Activated naive CD4-positive, alpha-beta T cell treated with anti-CD3 and anti-CD28 coated beads, Interleukin-2, amount 10 ng/mL, durations not matched to agents 7 days and 5 days (primary cell): ENCODE results near the gene CLRN1.

Source experiments
- CTCF ChIA-PET: fragments of 350-600 bp; sonication (Branson Sonifier 250); formaldehyde crosslinking; loops from one replicate; lab custom pipeline; 2021; ENCODE audit warnings: antibody characterized with exemption; lab: Charles Lee
- DNase-seq: peaks from one replicate; pipeline ENCODE4 v3.0.0-alpha.2; 2020
- H3K27ac Mint-ChIP-seq: one replicate; pipeline ENCODE4 v1.8.0; 2021; ENCODE audit warnings: mild to moderate bottlenecking, moderate library complexity, mixed read lengths
- H3K27me3 Mint-ChIP-seq: one replicate; pipeline ENCODE4 v1.8.0; 2021; ENCODE audit warnings: mild to moderate bottlenecking, mixed read lengths
- H3K36me3 Mint-ChIP-seq: one replicate; pipeline ENCODE4 v1.8.0; 2021; ENCODE audit warnings: mixed read lengths
- H3K4me1 Mint-ChIP-seq: one replicate; pipeline ENCODE4 v1.8.0; 2021; ENCODE audit warnings: mixed read lengths
- H3K4me3 Mint-ChIP-seq: one replicate; pipeline ENCODE4 v1.8.0; 2021; ENCODE audit warnings: mild to moderate bottlenecking, moderate library complexity, mixed read lengths
- H3K9me3 Mint-ChIP-seq: one replicate; pipeline ENCODE4 v1.8.0; 2021; ENCODE audit warnings: mixed read lengths

The CLRN1 gene

DNA sequence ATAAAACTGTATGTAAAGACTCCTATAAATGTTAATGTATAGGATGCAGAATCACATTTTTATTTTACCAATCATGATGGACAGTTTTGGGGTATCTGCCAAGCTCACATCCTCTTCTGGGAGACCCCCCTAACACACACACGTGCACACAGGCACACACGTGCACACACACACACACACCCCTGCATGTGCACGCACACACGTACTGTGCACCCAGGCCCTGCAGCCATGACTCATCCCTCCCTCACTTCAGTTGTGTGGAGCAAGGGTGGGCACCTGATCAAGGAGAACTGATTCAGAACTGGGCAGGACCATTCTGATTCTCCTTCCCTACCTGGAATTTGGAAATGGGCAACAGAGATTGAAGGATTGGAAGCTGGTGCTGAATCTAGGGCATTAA lies 51.3 kb downstream of the CLRN1 start:
- H3K4me1 Mint-ChIP-seq, result no peaks in the 10 kb centered on the region
- no peaks in the 10 kb centered on the region for H3K9me3 Mint-ChIP-seq
- H3K27ac Mint-ChIP-seq, result no peak overlapping the region
- H3K4me3 Mint-ChIP-seq, result no peak overlapping the region
- H3K27me3 Mint-ChIP-seq, result peaks cover 36% of the 10 kb centered on the region
- CTCF ChIA-PET, result no interaction called here
- H3K36me3 Mint-ChIP-seq, result no peaks in the 10 kb centered on the region
- DNase-seq, result no peak

GRCh38 chr3:150920236-150920635 lies 52.3 kb downstream of the CLRN1 start:
- Mint-ChIP-seq H3K27ac (no peak overlapping the region), H3K27me3 (peaks cover 27% of the 10 kb centered on the region), H3K4me3 (no peak overlapping the region), H3K9me3 (no peaks in the 10 kb centered on the region), H3K4me1 (no peaks in the 10 kb centered on the region), H3K36me3 (no peaks in the 10 kb centered on the region)
- CTCF ChIA-PET, result interaction anchor here (1.1 kb wide), 1 partner anchor 10 kb away, joined by 3 read pairs; no protein-coding TSS in a partner anchor
- no peak for DNase-seq

- H3K36me3 Mint-ChIP-seq, result no peaks in the 10 kb centered on the region
- peaks cover 24% of the 10 kb centered on the region for H3K27me3 Mint-ChIP-seq
- H3K4me3 Mint-ChIP-seq, result no peak overlapping the region
- CTCF ChIA-PET, result interaction anchor here (2.0 kb wide), 1 partner anchor 10 kb away, joined by 4 read pairs; no protein-coding TSS in a partner anchor
- H3K9me3 Mint-ChIP-seq, result no peaks in the 10 kb centered on the region
- H3K4me1 Mint-ChIP-seq, result no peaks in the 10 kb centered on the region
- DNase-seq, result no peak
- no peak overlapping the region for H3K27ac Mint-ChIP-seq
Measured at GRCh38 chr3:150917951-150918350, 54.6 kb downstream of the CLRN1 start.

- Mint-ChIP-seq H3K9me3 (no peaks in the 10 kb centered on the region), H3K36me3 (no peaks in the 10 kb centered on the region), H3K4me1 (no peaks in the 10 kb centered on the region), H3K4me3 (no peak overlapping the region), H3K27ac (no peak overlapping the region), H3K27me3 (peaks cover 19% of the 10 kb centered on the region)
- CTCF ChIA-PET, result no interaction called here
- no peak for DNase-seq
Measured at GRCh38 chr3:150913133-150913922, 59.2 kb downstream of the CLRN1 start.

GRCh38 chr3:150912501-150912900 lies 60.0 kb downstream of the CLRN1 start:
- Mint-ChIP-seq H3K9me3 (no peaks in the 10 kb centered on the region), H3K4me1 (no peaks in the 10 kb centered on the region), H3K27ac (no peak overlapping the region), H3K4me3 (no peak overlapping the region), H3K27me3 (peaks cover 25% of the 10 kb centered on the region), H3K36me3 (no peaks in the 10 kb centered on the region)
- no peak for DNase-seq
- CTCF ChIA-PET, result no interaction called here

GRCh38 chr3:150911771-150912170 lies 60.8 kb downstream of the CLRN1 start:
- Mint-ChIP-seq H3K4me3 (no peak overlapping the region), H3K9me3 (no peaks in the 10 kb centered on the region), H3K27me3 (peaks cover 29% of the 10 kb centered on the region), H3K4me1 (no peaks in the 10 kb centered on the region), H3K27ac (no peak overlapping the region), H3K36me3 (no peaks in the 10 kb centered on the region)
- CTCF ChIA-PET, result no interaction called here
- DNase-seq, result no peak

DNA sequence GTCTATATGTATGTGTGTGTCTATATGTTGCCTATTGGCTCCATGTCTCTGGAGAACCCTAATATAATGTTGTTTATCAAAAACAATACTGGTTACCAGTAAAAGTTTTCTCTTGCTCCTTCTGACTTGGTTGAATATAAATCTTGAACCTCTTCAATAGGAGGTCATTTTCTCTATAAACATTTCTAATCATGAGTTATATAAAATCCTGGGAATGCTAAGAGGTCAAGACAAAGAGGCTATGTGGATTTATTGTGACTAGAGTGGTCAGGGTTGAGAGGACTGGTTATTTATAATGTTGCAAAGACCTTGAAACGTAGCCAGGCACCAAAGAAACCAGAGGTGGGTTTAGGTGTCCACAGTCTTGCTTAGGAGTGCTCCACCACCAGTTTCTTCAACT lies 66.1 kb downstream of the CLRN1 start:
- no peaks in the 10 kb centered on the region for H3K4me1 Mint-ChIP-seq
- no peaks in the 10 kb centered on the region for H3K36me3 Mint-ChIP-seq
- no peak for DNase-seq
- peaks cover 40% of the 10 kb centered on the region for H3K27me3 Mint-ChIP-seq
- no peak overlapping the region for H3K4me3 Mint-ChIP-seq
- CTCF ChIA-PET, result no interaction called here
- H3K27ac Mint-ChIP-seq, result no peak overlapping the region
- H3K9me3 Mint-ChIP-seq, result no peaks in the 10 kb centered on the region

GRCh38 chr3:150905746-150906145 lies 66.8 kb downstream of the CLRN1 start:
- no peaks in the 10 kb centered on the region for H3K4me1 Mint-ChIP-seq
- H3K9me3 Mint-ChIP-seq, result no peaks in the 10 kb centered on the region
- CTCF ChIA-PET, result no interaction called here
- H3K4me3 Mint-ChIP-seq, result no peak overlapping the region
- DNase-seq, result no peak
- H3K27ac Mint-ChIP-seq, result no peak overlapping the region
- H3K36me3 Mint-ChIP-seq, result no peaks in the 10 kb centered on the region
- peaks cover 44% of the 10 kb centered on the region for H3K27me3 Mint-ChIP-seq

DNA sequence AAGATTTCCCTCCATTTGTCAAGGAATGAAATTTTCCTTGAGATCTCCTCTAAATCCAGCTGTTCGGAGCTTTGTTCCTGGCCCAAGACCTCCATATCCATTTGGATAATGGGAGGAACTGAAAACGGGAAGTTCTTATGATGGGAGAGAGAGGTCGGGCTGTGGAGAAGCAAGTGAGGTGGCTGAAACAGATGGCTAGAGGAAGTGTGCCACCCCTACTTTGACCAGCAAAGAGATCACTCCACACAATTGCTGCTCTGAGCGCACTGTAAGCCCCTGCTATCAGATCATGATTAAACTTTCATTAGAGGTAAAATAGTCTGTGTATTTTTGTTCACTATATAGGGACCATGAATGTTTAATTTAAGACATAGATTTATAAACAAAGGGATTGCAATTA lies 67.2 kb downstream of the CLRN1 start, which contains the start of gene MINDY4B:
Gene MINDY4B (minus strand): TSS at position 101 of the 400 bp plus-strand sequence. CDS start 0 bp downstream, at position 101.
- CTCF ChIA-PET, result no interaction called here
- H3K36me3 Mint-ChIP-seq, result no peaks in the 10 kb centered on the region
- DNase-seq, result no peak
- no peak within 1 kb of the TSS for H3K27ac Mint-ChIP-seq
- H3K4me3 Mint-ChIP-seq, result no peak within 1 kb of the TSS
- H3K27me3 Mint-ChIP-seq, result peaks cover 40% of the 10 kb centered on the region
- no peaks in the 10 kb centered on the region for H3K9me3 Mint-ChIP-seq
- no peaks in the 10 kb centered on the region for H3K4me1 Mint-ChIP-seq

GRCh38 chr3:150902988-150903387 lies 69.5 kb downstream of the CLRN1 start:
- Mint-ChIP-seq H3K4me1 (no peaks in the 10 kb centered on the region), H3K36me3 (no peaks in the 10 kb centered on the region), H3K27ac (no peak overlapping the region), H3K4me3 (no peak overlapping the region), H3K27me3 (peaks cover 35% of the 10 kb centered on the region), H3K9me3 (no peaks in the 10 kb centered on the region)
- no peak for DNase-seq
- CTCF ChIA-PET, result interaction anchor here (0.5 to 1.5 kb wide), 2 partner anchors 23 to 474 kb away, joined by 3 to 6 read pairs; no protein-coding TSS in a partner anchor

DNA sequence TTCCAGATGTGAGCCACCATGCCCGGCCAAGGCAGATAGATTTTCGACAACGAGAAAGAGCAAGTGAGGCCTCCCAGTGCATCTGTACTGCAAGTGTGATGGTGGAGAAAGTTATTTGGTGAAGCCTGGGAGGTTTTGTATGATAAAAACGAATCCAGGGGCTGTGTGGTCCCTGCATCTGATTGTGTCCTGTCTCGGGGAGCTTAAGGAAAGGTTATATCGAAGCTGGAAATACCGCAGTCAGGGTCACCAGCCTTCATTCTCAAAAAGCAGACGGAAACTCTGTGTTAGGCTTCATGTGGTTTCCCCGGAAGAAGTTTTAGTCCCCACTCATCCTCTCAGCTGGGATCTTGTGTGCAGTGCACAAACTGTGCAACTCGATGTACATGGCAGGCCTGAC lies 70.7 kb downstream of the CLRN1 start:
- Mint-ChIP-seq H3K27me3 (peaks cover 28% of the 10 kb centered on the region), H3K9me3 (no peaks in the 10 kb centered on the region), H3K27ac (no peak overlapping the region), H3K4me3 (no peak overlapping the region), H3K36me3 (no peaks in the 10 kb centered on the region), H3K4me1 (no peaks in the 10 kb centered on the region)
- no peak for DNase-seq
- CTCF ChIA-PET, result no interaction called here

GRCh38 chr3:150899141-150899540 lies 73.4 kb downstream of the CLRN1 start:
- Mint-ChIP-seq H3K27ac (no peak overlapping the region), H3K36me3 (no peaks in the 10 kb centered on the region), H3K27me3 (peaks cover 33% of the 10 kb centered on the region), H3K9me3 (no peaks in the 10 kb centered on the region), H3K4me1 (no peaks in the 10 kb centered on the region), H3K4me3 (no peak overlapping the region)
- CTCF ChIA-PET, result no interaction called here
- no peak for DNase-seq

GRCh38 chr3:150898046-150898754 lies 74.3 kb downstream of the CLRN1 start:
- no peaks in the 10 kb centered on the region for H3K36me3 Mint-ChIP-seq
- CTCF ChIA-PET, result no interaction called here
- no peak overlapping the region for H3K4me3 Mint-ChIP-seq
- H3K4me1 Mint-ChIP-seq, result no peaks in the 10 kb centered on the region
- no peak overlapping the region for H3K27ac Mint-ChIP-seq
- DNase-seq, result no peak
- no peaks in the 10 kb centered on the region for H3K9me3 Mint-ChIP-seq
- peaks cover 33% of the 10 kb centered on the region for H3K27me3 Mint-ChIP-seq

DNA sequence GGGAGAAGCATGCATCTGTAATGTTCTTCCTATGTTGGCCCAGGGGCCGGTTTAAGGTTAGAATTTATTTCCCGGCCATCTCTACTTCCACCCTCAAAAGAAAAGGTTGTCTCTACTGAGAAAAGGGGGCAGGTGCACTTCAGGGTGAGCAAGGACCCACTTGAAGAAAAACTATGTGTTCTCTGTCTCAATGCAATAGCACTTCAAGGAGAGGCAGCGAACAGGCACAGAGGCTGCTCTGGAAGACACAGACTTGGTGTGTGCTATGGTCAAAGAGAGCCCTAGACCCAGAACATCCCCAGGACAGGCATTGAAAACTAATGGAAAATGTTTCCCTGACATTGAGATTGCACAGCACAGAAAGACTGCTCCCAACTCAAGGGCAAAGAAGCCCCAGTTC lies 74.9 kb downstream of the CLRN1 start:
- peaks cover 33% of the 10 kb centered on the region for H3K27me3 Mint-ChIP-seq
- CTCF ChIA-PET, result no interaction called here

DNA sequence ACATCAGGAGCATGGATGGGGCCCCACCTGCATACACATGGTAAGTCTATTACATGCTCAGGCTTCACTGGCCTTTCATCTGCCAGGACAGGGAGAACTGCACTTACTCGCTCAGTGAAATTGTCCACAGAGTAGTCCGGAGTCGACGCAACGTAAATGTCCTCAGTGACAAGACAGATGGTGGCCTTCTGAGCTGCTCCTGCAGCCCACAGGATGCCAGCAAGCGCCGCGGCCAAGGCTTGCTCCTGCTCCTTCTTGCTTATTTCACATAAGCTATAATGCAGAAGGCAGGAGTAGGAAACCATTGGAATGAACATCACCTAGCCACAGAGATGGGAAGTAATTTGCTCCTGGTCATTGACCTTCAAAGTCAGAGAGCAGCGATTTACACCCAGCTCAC lies 81.7 kb downstream of the CLRN1 start:
- Mint-ChIP-seq H3K4me3 (no peak overlapping the region), H3K4me1 (no peaks in the 10 kb centered on the region), H3K9me3 (no peaks in the 10 kb centered on the region), H3K36me3 (no peaks in the 10 kb centered on the region), H3K27me3 (peaks cover 8% of the 10 kb centered on the region), H3K27ac (no peak overlapping the region)
- no peak for DNase-seq
- CTCF ChIA-PET, result no interaction called here

More for the DNA sequence above, 74.9 kb downstream of the CLRN1 start:
- DNase-seq, result no peak
- Mint-ChIP-seq H3K9me3 (no peaks in the 10 kb centered on the region), H3K4me1 (no peaks in the 10 kb centered on the region), H3K27ac (no peak overlapping the region), H3K4me3 (no peak overlapping the region), H3K36me3 (no peaks in the 10 kb centered on the region)
